GM19438 (cell line): Measurements from ENCODE around the gene TNP1.

Source experiments
- ATAC-seq: cut with Tn5 transposase; IDR thresholded peaks from one replicate; pipeline ENCODE4 v1.9.1; 2021; ENCODE audit warnings: low read depth; ENCODE audit not compliant: unreplicated experiment

Gene TNP1

DNA sequence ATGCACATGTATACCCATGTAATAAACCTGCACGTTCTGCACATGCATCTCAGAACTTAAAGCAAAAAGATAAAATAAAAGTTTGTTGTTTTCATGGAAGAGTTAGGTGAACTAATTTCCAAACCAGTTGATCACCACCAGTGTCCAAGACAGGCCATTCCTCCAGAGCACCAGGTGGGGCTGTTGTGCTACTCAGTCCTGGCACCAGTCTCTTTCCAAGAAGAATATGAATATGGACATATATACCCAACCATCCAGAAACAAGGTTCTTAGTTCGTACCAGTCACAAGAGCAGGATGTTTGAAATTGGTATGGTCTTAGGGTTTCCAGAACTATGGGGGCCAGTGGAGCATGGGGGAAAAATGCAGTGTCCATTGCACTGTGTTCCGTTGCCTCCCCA is 17.2 kb upstream of the TNP1 start:
- ATAC-seq = no peak

DNA sequence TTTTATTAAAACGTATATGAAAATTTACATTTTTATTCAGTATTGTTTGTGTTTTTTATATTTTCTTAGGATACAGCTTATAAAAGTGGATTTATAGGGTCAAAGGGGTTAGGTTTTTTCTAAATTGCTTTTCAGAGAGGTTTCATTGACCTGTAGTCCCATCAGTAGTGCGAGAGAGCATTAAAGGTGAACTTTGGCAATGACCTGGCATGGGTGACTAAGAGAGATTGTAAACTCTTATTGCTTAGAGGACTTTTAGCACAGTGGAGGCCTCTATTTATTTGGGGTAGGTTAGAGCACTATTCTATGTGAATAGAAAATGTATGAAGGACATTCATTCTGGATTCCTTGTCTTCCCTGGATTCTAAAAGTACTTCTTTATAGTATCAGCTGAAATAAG is 16.0 kb upstream of the TNP1 start:
- ATAC-seq = no peak

DNA sequence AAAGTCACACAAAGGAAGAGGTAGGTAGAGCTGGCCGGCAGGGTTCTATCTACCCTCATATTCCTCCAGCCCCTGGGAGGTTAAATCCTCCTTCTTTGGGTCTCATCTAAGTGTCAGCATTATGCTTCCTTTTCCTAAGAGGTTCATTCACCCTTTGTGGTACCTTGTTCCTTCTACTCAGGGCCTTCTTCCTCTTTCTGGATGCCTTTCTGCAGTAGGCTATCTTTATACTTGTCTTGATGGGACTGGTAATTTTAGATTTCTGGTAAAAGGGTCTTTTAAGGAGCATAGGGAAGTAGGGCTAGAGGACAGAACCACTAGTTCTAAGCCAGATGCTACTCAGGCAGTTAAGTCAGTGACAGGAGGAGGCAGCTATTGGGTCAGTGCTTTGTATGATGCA is 13.7 kb upstream of the TNP1 start:
- ATAC-seq = no peak

DNA sequence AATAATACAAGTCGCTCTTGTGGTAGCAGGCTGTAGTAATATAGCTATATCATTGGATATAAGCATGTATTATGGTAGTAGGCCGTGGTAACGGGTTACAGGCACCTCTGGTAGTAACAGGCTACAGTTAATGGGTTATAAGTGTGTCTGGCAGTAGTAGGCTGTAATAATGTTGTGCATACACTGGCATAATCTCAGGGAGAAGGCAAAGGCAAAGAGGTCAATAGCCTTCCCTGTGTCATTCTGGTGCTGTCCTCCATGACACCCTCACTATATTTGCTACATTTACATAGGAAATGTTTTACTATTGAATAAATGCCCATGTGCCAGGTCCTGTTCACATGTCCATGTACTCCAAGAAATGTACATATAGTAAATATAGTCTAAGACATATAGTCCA is 12.8 kb upstream of the TNP1 start:
- ATAC-seq = no peak

DNA sequence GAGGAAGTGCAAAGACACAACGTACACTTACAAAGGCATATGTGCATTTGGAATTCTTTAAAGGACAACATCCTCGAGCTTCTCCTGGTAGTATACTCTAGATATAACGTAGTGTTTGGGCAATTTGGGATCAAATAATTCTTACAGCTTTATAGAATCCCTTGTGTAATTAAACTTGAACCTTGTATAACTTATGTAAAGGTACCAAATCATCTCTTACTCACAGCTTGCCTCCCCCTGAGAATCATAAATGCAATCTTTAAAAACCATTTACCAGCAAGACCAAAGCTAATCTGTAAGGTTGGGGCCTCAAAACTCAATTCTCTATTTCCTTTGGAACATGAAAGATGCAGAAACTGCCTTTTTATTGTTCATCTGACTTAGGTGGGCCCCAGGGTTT is 12.2 kb upstream of the TNP1 start:
- ATAC-seq = no peak

- ATAC-seq = no peak
Measured at GRCh38 chr2:216871333-216871934, 11.6 kb upstream of the TNP1 start.

GRCh38 chr2:216870508-216871332 is 10.9 kb upstream of the TNP1 start:
- no peak for ATAC-seq

GRCh38 chr2:216866515-216867095 is 6.7 kb upstream of the TNP1 start:
- no peak for ATAC-seq

DNA sequence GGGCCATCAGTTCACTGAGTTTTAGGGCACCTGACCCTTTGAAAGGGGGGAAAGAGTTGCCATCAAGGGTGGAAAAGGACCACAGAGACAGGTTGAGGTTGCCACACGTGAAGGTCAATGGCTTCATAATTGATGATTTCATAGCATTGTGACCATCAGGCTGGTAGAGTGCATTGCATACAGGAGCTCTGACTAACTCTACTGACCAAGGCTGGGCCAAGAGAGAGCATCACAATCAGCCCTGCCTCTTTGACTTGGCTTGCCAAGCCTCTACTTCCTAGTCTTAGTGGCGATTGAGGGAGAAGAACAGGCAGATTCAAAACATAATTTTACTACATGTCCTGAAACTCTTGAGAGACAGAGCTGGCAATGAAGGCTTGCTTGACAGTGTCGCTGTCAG is 5.8 kb upstream of the TNP1 start:
- ATAC-seq = no peak

DNA sequence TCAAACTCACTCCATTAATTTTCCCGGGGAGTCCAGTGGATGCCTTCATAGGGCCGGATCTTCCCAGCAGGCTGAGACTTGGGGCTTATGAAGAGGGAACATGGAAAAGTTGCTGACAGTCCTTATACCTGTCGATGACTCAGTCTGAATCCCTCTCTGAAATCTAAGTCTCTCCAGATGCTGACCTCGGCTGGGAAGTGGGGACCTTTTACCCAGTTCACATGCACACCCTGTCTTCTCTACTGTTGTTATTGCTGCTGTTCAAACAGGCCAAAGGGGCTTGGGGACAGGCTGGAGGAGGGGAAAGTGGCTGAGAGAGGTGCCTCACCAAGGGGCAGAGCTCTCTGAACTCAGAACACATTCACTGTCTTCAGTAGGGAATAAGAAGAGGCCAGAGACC is 4.1 kb upstream of the TNP1 start:
- no peak for ATAC-seq

- ATAC-seq = no peak
Measured at GRCh38 chr2:216862628-216863398, 2.9 kb upstream of the TNP1 start.

- ATAC-seq = no peak
Measured at GRCh38 chr2:216860426-216861137, 718 bp upstream of the TNP1 start.

DNA sequence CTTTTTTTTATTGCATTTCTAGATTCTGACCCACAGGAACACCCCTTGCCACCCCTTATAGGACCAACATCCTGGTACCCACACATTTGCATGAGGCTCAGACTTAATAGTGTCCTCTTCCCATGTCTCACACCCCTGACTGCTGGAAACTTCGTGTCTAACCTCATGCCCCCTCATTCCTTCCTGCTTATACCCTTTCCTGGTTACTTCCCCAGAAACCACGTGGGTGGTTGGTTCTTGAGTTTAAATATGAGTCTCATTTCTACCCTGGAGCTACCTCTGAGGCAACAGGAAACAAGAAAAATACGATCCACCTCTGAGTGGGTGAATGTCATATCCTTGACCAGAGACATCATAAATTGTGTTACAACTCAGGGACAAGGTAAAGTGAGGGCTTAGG is 1.6 kb downstream of the TNP1 start:
- ATAC-seq = no peak

GRCh38 chr2:216857131-216857550 is 2.7 kb downstream of the TNP1 start:
- ATAC-seq = no peak

DNA sequence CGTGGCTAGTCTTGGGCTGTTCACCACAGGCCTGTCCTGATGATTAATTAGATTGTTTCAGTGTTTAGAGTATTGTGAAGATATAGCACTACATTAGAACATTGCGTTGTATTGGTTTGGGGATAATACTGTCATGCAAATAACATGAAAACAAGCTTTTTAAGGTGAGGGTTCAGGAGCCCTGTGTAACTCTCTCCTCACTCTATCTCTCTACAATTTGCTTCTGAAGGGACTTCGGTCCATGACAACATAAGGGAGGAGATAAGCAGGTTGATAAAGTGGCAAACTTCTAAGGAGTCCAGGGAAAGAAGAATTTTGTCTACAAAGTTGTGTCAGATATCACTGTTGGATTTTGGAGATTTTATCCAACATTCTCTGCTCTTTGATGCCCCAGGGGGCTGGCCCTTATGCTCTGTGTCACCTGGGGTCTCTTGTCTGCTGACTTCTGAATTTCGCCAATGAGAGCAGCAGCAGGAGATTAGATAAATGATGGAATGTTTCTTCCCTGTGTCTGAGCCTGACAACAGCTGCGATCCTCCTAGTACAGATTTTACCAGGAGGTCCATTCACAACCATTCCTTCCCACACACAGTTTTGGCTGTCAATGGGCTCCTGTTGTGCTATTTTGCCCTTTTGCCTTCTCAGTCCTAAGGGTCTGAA is 3.3 kb downstream of the TNP1 start:
- no peak for ATAC-seq

GRCh38 chr2:216855605-216856004 is 4.3 kb downstream of the TNP1 start:
- ATAC-seq = no peak

DNA sequence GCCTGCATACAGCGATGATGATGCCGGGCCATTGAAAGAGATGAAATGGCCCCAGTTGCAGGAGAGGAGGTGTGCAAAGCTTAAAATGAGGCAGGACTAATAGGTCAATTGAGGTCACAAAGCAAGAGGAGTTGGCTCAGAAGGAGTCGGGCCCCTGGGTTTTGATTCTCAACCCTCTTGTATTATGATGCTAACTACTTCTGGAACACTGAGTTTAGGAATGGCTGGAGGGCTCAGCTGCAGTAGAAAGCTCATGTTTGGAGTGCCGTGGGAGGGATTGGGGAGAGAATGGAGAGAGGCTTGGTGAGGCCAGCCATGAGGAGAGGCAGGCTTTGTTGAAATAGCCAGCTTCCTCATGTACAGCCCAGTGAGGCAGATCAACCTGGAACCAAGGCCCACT is 4.8 kb downstream of the TNP1 start:
- ATAC-seq = no peak

- no peak for ATAC-seq
Measured at GRCh38 chr2:216851486-216852090, 8.3 kb downstream of the TNP1 start.

DNA sequence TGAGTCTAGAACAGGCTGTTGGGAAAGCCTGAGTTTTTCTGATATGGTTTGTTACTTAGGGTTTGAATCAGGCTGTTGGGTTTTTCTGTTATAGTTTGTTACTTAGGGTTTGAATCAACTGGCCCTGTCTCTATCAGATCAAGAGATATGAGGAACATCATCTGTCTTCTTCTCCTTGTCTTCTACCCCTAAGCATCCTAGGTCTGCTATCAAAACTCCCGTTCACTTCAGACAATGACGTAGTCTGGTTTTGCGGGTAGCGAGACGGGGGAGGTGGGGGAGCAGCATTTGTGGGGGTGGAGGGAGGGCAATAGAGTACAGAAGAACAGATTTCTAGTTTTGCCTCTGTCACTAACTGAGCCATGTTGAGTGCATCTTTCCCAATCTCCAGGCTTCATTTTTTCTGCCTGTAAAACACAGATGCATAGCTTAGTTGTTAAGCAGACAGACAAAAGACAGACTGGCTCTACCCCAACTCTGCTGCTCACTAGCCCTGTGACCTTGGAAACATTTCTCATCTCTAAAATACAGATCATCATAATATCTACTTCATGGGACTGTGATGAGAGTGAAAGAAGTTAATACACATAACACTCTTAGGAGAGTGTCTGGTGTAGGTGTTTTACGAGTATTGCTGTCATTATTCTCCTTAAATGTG is 9.1 kb downstream of the TNP1 start:
- no peak for ATAC-seq
